AG09309 (cell line): ENCODE measurements around the gene SIGLEC10.

ENCODE experiments used
- DNase-seq: peaks from one replicate; pipeline ENCODE4 v3.0.0-alpha.2; 2010; ENCODE audit warnings: low read depth
- H3K4me3 ChIP-seq: 2 replicates; pipeline ENCODE4 v1.5.1; 2011; ENCODE audit warnings: mild to moderate bottlenecking, low read depth, low read length, moderate library complexity; ENCODE audit not compliant: control insufficient read depth
- CTCF ChIP-seq: IDR thresholded peaks from 2 replicates; pipeline ENCODE4 v1.5.1; 2011; ENCODE audit warnings: mild to moderate bottlenecking, low read depth, low read length, inconsistent platforms; ENCODE audit not compliant: insufficient read depth, control insufficient read depth; ENCODE audit errors: missing control alignments

The SIGLEC10 gene

DNA sequence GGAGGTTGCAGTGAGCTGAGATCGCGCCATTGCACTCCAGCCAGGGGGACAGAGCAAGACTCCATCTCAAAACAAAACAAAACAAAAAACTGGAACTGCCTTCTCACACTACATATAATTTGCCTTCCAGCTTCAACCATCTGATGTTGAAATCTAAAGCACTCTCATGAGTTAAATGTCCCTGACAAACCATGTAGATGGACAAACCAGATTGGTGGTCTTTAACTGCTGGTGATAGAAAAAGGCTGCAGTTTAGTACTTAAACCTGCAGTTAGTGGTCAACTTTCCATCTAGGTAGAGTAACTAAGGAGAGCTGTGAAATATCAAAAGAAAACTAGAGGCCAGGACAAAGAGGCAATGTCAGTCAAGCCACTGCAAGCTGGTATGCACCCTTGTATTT, 21.3 kb downstream of the SIGLEC10 start:
- H3K4me3 ChIP-seq = no peak overlapping the region
- TF ChIP-seq CTCF = no peak
- no peak for DNase-seq

DNA sequence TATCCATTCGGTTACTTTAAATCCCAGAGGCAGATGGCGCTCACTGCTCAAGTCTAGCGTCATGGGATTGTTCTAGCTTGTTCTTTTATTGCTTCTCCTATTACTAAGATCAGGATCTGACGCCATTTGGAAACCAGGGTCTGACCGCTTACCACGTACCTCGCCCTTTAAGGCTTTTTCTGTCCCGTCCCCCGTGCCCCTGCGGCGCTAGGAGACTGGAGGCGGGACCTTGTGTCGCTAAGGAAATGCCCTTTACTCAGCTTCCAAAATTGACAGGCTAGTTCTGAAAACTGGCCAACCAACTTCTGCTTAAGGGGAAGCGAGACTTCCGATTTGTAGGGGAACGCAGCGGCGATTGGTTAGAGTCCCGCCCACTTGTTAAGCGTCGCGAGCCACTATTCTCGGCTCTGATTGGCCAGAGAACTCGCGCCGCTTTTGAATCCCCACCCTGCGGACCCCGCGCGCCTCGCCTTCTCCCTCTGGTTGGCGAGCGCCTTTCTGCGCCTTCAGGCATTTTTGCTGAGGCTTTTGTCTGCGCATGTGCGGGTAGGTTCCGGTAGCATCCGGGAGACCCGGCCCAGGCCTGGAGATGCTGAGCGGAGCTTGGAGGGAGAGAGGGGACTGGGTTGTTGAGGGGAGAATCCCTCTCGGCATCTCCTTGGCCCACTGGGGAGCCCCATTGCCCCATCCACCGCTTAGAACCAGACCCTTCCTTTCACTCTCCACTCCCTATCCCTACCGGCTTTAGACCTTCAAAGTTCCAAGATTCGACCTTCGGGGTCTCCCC, 23.2 kb downstream of the SIGLEC10 start:
- peak; percentile 3 for TF ChIP-seq CTCF
- peak; percentile 97 for DNase-seq
- H3K4me3 ChIP-seq = peak overlapping the region; percentile 56

DNA sequence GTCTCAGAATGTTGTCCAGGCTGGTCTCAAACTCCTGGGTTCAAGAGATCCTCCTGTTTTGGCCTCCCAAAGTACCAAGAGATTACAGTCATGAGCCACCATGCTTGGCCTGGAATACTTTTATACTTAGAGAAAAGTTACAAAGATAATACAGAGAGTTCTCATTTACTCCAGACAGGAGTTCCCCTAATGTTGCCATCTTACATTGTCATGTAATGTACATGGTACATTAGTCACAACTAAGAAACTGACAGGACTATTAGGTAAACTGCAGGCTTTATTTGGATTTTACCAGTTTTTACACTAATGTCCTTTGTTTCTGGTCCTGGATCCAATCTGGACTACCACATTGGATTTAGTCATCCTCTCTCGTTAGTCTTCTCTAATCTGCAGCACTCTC, 24.7 kb downstream of the SIGLEC10 start:
- DNase-seq = no peak

GRCh38 chr19:51391073-51391611, 26.3 kb downstream of the SIGLEC10 start:
- no peak overlapping the region for H3K4me3 ChIP-seq
- TF ChIP-seq CTCF = no peak
- DNase-seq = no peak

More for the DNA sequence above, 24.7 kb downstream of the SIGLEC10 start:
- no peak overlapping the region for H3K4me3 ChIP-seq
- no peak for TF ChIP-seq CTCF

GRCh38 chr19:51389143-51389542, 28.3 kb downstream of the SIGLEC10 start:
- no peak for TF ChIP-seq CTCF
- DNase-seq = no peak

DNA sequence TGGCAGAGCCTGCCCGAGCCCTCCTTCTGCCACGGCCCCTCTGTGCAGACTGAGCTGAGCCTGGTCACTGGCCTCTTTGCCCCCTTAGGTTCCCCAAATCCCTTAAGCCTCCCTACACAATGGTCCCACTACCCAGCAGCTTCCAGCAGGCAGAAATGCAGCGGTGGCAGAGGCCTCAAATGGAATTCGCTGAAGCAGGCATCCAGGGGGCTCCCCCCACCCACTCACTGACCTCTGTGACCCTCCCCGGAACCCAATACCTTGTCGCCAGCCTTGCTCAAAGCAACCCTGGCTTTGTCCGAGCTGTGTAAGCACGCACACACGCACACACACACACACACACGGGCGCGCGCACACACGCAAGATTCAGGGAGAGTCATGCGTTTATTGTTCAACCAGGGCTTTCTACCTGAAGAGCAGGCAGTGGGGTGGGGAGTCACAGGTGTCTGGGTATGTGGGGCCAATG, 29.5 kb downstream of the SIGLEC10 start, which contains the start of gene LIM2:
TSS of gene LIM2 (minus strand) at position 51 of the 466 bp plus-strand sequence. CDS start 531 bp downstream, outside the sequence.
- H3K4me3 ChIP-seq = no peak within 1 kb of the TSS
- DNase-seq = no peak
- TF ChIP-seq CTCF = no peak

More at GRCh38 chr19:51389143-51389542, 28.3 kb downstream of the SIGLEC10 start:
- no peak overlapping the region for H3K4me3 ChIP-seq
